GM21381 (cell line): ENCODE measurements around the gene CADPS2.
"Not testable (repeated sequence)": the region's sequence is repeated elsewhere in the genome, so short reads cannot be mapped to it uniquely, and the experiment has no call there.

Experiments used
- ATAC-seq: cut with Tn5 transposase; IDR thresholded peaks from one replicate; pipeline ENCODE4 v1.9.1; 2021; ENCODE audit warnings: mild to moderate bottlenecking, moderate library complexity; ENCODE audit not compliant: unreplicated experiment

The CADPS2 gene

DNA sequence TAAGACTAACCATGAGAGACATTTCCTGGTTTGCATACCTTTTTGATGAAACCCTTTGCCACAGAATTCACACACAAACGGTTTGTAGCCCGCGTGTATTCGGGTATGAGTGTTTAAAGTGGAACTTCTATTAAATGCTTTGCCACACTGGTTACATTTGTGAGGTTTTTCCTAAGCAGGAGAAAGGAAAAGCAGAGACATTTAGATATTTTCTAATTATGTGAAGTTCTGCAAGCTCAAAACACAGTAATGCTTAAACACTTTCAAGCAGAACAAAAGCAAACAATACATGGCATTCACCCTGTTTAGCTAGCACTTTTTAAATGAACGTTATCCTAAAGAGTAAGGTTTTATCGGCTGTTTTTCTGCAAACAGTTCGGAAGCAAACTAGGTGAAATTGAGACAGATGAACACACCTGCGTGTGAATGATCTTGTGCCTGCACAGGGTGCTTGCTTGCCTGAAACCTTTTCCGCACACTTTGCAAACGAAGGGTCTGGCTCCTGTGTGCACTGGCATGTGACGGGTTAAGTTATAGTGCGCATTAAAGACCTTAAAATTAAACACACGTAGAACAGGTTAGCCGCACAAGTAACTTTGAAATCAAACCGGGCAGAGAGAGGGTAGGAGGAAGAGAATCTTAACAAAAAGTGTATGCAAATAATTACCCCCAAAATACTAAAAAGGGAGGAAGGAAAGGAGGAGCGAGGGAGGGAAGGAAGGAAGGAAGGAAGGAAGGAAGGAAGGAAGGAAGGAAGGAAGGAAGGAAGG is 583.3 kb downstream of the CADPS2 start:
- ATAC-seq = no peak

DNA sequence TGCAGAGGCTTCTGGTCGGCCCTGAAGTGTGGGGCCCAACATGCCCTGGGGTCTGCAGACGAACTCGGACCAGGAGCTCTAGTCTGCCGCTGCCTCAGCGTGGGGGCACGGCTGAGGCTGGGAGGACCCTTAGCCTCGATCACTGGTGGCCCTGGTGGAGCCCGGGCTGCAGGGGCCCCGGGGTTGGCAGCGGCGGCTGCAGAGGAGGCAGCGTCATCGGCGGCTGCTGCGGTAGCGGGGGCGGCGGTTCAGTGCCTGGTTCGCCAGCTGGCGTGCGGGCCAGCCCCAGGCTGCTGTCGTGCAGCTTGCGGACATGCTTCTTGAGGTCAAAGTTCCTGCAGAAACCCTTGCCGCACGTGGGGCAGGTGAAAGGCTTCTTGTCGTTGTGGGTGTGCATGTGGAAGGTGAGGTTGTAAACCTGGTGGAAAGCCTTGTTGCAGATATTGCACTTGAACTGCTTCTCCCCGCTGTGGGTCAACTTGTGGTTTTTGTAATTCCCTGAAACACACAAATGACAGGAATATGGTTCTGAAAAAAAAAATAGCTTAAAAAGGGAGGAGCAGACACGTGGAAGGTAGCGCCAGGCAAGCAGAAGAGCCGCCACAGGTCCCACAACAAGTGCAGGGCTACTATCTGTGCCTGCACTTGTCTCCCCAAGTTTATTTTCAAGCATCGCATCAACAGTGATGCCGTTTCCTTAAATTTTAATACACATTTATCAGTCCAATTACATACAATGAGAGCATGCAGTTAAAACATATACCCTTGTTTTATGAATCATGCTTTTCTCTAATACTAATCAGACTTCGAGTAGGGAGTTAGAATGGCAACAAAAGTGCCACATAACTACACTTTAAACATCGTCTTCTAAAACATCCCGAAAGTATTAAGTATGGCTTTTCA is 584.2 kb downstream of the CADPS2 start:
- no peak for ATAC-seq

DNA sequence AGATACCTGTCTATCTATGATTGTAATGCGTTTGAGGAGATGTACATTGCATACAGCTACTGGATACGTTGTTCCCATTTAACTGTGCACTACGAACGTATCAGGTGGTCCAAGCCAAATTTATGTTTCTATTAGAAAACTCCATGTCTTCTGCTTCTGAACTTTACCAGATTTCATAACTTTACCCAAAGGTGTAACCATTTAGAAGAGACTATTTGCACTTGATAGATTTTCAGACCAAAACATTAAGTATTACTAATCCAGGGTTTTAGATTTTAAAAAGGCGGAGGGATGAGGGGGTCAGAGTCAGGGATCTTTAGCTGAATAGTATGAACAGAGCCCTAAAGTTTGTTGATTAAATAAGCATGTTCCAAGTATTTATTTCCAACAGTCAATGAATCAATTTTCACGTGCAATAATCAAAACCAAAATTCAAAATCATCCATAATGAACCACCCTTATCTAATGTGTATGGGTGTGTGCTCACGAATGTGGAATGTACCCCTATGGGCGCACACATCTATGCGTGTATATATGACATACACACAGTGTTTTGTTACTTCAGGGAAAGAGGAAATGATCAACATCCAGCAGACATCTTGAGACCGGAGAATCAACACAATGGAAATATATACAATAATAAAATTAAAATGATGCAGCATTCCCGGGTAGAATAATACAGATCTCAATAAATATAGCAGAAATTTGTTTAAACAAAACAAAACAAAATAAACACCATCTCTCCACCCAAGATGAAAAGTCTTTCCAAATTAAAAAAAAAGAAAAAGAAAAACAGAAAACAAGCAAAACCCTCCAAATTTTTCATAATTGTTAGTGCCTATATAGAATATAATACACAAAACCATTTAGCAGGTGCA is 585.1 kb downstream of the CADPS2 start:
- no peak for ATAC-seq

DNA sequence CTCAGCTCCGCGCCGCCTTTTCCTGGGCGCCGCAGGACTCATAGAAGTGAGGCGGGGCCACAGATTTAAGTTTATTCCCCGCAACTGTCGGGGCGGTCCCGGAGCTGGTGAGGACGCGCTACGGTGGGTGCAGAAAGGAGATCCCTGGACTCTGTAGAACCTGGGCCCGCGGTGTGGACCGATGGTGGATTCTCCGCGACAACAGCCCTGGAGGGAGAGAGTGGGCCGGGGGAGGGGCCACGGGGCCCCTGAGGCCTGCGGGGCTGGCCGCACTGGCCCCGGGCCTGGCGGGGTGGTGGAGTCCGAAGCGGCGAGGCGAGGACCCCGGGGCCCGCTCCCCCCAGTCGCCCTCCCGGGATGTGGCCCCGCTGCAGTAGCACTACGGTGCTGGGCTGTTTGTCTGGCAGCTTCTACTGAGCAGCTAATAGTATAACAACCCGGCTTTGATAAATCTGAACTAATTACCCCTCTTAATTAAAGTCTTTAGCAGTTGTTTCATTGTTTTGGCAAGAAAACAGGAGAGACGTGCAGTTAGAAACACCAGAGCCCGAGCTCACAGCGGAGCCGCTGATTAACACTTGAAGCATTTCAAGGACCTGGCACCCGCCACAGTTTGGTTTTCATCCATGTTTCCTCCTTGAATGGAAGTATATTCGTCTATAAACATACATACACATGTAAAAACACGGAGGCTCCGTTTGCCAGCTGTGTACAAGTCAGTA is 585.9 kb downstream of the CADPS2 start:
- no peak for ATAC-seq

DNA sequence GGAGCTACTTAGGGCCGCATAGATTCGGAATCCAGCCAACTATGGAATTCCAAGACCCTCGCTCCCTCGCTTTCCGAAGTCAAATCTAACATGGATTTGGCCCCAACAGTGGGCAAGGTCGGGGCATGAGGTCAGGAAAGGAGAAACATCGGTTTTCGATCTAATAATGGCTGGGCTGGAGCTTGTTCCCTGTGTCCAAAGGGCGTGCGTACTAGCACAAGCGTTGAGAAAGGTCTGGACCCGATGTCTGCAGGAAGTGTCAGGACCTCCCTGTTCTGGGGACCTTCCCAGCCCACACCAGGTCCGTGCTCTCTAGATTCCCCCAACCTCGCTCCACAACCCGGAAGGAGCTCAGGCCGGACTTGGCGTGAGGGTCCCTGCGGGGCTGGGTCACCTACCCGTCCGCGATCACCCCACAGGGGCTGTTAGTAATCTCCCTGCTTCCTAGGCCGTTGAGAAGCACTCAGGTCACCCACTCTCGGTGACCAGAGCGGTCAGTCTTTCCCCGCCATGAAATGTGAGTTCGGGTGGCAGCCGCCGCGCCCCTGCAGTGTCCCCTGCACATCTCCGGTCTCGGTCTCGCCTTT is 586.5 kb downstream of the CADPS2 start:
- ATAC-seq = no peak

DNA sequence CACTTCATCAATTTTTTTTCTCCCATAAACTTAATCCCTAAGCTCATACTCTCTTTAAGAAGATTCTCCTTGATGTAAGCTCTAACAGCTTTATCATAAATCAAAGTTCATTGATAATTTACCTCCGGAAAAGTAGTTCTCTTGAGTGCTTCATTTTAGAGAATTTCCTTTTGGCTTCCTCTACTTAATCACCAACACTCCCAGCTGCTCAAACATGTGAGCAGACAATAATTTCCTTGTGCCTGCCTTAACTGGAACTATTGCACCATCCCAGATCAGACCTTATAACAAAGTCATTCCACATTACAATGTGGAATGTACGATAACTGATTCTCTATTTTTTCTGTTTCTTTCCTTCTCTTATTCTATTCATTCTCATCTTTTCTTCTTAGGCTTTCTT is 587.6 kb downstream of the CADPS2 start:
- no peak for ATAC-seq

DNA sequence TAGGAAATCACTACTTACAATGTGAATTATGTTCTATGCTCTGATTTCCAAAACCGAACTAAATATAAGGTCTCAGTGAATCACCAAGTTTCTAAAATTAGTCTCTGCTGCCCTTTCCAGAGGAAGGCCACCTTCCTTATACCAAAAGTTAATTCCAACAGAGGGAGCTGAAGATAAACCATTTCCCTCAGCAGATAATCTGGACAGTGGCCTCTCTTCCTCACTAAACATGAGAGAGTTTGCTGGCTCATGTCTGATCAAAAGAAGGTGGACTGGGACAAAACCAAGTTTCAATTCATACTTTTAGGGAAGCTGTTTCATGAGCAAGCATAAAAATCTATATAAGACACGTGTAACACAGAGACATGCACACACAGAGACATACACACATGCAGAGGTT is 588.1 kb downstream of the CADPS2 start:
- ATAC-seq = no peak

DNA sequence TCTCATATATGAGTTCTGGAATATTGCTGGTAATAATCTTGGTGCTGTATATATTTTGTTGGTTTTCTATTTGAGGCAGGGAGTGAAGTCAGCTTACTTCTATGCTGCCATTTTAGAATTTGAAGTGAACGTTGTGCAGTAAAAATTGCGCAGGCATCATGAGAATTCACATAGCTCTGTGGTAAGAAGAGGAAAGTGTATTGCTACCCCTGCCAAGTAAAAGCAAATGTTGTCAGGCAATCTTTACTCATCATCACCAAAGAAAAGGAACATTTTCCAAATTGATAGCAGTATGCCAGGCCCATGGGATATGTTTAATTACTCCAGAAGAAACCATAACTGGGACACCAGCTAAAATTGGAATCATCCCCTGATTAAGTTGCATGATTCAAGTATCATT is 595.1 kb downstream of the CADPS2 start:
- ATAC-seq = no peak

DNA sequence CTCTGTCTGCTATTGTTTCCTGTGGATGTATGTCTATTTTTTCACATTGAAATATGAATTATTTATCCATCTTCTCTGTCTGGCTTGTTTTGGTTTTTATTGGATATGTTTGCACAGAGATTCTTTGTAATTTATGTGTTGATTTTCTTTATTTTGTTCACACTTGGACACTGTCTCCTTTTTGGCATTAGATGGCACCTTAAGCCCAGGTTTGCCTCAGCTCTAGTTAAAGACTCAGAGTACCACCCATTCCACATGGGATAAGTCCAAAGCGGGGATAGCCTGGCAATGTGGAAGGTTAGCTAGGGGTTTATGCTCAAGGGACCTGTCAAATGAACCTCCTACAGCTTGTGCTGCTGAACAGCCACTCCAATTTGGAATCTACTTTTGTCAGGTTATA is 595.8 kb downstream of the CADPS2 start:
- ATAC-seq = no peak

DNA sequence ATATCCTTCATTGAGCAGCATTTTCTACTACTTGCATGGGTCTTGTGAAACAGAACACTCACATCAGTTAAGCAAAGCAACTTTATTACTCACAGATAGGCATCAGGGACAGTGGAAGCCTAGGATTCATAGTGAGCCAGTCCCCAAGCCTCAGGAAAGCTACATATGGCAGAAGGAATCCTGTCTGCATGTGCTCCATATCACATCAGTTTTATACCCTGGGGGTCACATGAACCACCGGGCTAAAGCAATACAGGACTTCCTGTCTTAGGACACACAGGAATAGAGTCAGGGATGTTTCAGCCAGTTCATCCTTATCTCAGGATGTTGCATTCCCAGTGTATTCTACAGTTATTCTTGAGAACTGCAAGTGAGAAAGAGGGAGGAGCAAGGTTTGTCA is 596.8 kb downstream of the CADPS2 start:
- ATAC-seq = no peak

DNA sequence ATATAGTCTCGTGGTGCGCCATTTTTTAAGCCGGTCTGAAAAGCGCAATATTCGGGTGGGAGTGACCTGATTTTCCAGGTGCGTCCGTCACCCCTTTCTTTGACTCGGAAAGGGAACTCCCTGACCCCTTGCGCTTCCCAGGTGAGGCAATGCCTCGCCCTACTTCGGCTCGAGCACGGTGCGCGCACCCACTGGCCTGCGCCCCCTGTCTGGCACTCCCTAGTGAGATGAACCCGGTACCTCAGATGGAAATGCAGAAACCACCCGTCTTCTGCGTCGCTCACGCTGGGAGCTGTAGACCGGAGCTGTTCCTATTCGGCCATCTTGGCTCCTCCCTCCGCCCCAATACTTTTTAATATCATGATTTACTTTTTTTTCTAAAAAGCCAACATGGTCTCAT is 601.7 kb downstream of the CADPS2 start:
- not testable (repeated sequence) for ATAC-seq

DNA sequence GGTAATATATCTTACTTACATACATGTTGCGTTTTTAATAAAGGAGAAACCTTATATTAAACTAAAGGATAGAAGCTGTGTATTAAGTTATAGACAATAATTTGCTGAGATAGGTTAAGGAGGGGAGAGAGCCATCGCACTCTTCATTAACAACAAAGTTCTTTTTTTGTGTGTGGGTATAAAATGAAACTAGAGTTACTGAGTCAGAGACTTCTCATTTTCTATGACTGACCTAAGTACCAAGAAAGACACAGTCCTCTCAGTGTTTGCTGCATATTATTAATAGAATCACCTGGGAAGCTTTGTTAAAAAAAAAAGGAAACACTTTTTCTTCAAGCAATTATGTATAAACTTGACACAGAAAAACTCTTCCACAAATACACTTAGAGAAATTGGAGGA is 613.1 kb downstream of the CADPS2 start:
- ATAC-seq = peak; percentile 65

DNA sequence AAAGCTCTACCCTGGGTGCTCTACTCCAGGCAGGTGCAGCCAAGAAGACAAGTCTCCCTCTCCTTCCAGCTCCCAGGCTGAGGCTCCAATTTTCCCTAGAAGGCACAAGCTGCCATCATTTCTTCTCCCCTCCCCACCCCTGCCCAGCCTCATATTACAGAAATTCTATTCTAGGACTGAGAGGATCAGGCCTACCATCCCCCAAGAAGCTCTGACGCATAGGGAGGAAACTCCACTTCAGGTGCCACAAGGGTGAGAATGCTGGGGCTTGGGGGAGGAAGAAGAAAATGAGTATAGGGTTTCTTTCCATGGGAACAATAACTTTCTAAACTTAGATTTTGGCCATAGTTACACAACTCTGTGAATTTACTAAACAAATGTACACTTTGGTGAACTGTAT is 617.0 kb downstream of the CADPS2 start:
- no peak for ATAC-seq
